Sigmoid colon (tissue), 4 donors: ENCODE measurements around the gene ABHD16A.

Experiments
- EP300 ChIP-seq, 4 donors: sonication (generic); formaldehyde crosslinking; IDR thresholded peaks; one replicate each; pipeline ENCODE4 v1.6.1; 2017; ENCODE audit warnings: antibody characterized with exemption in 4 of 4
- POLR2A ChIP-seq, 2 donors: fragments of 450-650 bp; IDR thresholded peaks; one replicate each; pipeline ENCODE4 v1.6.1; 2016; ENCODE audit warnings: antibody characterized with exemption in 2 of 2, mild to moderate bottlenecking in 2 of 2, moderate library complexity in 2 of 2
- POLR2AphosphoS5 ChIP-seq, 4 donors: sonication (generic); formaldehyde crosslinking; IDR thresholded peaks; one replicate each; pipeline ENCODE4 v1.6.1; 2017; ENCODE audit warnings: antibody characterized with exemption in 4 of 4
- TF ChIP-seq, protein P1 (sequence below), 4 experiments: fragments of 450-650 bp in 3 of 4; fragments of 200-600 bp in 1 of 4; IDR thresholded peaks; one replicate each; pipeline ENCODE4 v1.5.1; 2016 to 2019; ENCODE audit warnings: antibody characterized with exemption in 4 of 4, mild to moderate bottlenecking in 3 of 4, moderate library complexity in 2 of 4

DNA sequence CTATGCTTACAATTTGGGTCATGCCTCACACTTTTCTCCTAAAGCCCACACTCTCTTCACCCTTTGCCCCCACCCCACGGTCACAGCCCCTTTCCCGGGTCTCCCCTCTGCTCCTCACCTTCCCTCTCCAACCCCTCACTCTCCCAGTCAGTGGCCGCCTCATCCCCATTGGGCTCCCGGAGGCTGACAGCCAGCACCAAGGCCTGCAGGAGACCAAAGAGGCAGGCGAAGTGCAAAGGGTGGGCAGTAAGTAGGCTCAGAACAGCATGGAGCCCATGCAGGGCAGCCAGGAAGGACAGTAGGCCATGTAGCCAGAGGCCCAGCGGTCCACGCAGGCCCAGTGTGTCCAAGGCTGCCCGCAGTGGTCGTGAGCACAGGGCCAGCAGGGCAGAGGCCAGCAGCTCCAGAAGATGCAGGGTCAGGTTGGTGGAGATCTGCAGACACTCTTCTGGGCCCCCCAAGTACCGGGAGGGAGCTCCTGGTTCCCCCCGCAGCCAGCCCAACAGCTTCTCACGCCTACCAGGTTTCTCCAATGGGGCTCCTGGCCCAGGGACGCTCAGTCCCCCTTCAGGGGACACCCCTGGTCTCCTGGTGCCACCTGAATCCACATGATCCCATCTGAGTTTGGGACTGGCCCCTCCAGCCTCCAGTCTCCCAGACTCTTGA is 44.0 kb downstream of the ABHD16A start:
- TF ChIP-seq, protein P1, sequence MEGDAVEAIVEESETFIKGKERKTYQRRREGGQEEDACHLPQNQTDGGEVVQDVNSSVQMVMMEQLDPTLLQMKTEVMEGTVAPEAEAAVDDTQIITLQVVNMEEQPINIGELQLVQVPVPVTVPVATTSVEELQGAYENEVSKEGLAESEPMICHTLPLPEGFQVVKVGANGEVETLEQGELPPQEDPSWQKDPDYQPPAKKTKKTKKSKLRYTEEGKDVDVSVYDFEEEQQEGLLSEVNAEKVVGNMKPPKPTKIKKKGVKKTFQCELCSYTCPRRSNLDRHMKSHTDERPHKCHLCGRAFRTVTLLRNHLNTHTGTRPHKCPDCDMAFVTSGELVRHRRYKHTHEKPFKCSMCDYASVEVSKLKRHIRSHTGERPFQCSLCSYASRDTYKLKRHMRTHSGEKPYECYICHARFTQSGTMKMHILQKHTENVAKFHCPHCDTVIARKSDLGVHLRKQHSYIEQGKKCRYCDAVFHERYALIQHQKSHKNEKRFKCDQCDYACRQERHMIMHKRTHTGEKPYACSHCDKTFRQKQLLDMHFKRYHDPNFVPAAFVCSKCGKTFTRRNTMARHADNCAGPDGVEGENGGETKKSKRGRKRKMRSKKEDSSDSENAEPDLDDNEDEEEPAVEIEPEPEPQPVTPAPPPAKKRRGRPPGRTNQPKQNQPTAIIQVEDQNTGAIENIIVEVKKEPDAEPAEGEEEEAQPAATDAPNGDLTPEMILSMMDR (IDR thresholded peaks at IDR 0.05) = no peak
- TF ChIP-seq POLR2AphosphoS5 (IDR thresholded peaks at IDR 0.05) = no peak
- no peak for TF ChIP-seq POLR2A (IDR thresholded peaks at IDR 0.05)
- TF ChIP-seq EP300 (IDR thresholded peaks at IDR 0.05) = no peak
